Endodermal cell (in vitro differentiated cells): ENCODE data around the gene KCNQ5. TPM values are rescaled to one million over a fixed set of nuclear protein-coding genes. Genes with fewer than 3 reads are reported as not detected.
"Not testable (repeated sequence)": the region's sequence is repeated elsewhere in the genome, so short reads cannot be mapped to it uniquely, and the experiment has no call there.

Experiments used
- DNase-seq: peaks from one replicate; pipeline ENCODE4 v3.0.0-alpha.2; 2017
- H3K27ac ChIP-seq: 2 replicates; pipeline ENCODE4 v1.5.1; 2013; ENCODE audit warnings: mild to moderate bottlenecking, low read depth, low read length, moderate library complexity
- H3K27me3 ChIP-seq: 2 replicates; pipeline ENCODE4 v1.6.1; 2013; ENCODE audit warnings: mild to moderate bottlenecking, low read length, moderate library complexity; ENCODE audit not compliant: insufficient read depth, control insufficient read depth, poor library complexity, severe bottlenecking
- H3K36me3 ChIP-seq: 2 replicates; pipeline ENCODE4 v1.7.0; 2013; ENCODE audit warnings: mild to moderate bottlenecking, low read length, moderate library complexity; ENCODE audit not compliant: control insufficient read depth, insufficient read depth
- H3K4me1 ChIP-seq: one replicate; pipeline ENCODE4 v1.7.0; 2013; ENCODE audit warnings: low read length; ENCODE audit not compliant: control insufficient read depth, insufficient read depth
- H3K4me3 ChIP-seq: 2 replicates; pipeline ENCODE4 v1.5.1; 2013; ENCODE audit warnings: mild to moderate bottlenecking, low read length, moderate library complexity
- H3K9ac ChIP-seq: 2 replicates; pipeline ENCODE4 v1.6.1; 2013; ENCODE audit warnings: mild to moderate bottlenecking, low read length, moderate library complexity; ENCODE audit not compliant: poor library complexity, severe bottlenecking; ENCODE audit errors: extremely low read depth
- H3K9me3 ChIP-seq: 2 replicates; pipeline ENCODE4 v1.6.1; 2013; ENCODE audit warnings: mild to moderate bottlenecking, low read length, moderate library complexity; ENCODE audit not compliant: control insufficient read depth
- H3K27ac Mint-ChIP-seq: 2 replicates; pipeline ENCODE4 v1.8.0; 2020; ENCODE audit warnings: mixed read lengths
- H3K27me3 Mint-ChIP-seq: 2 replicates; pipeline ENCODE4 v1.8.0; 2021; ENCODE audit warnings: mild to moderate bottlenecking, mixed read lengths; ENCODE audit not compliant: insufficient read depth
- H3K36me3 Mint-ChIP-seq: 2 replicates; pipeline ENCODE4 v1.8.0; 2020; ENCODE audit warnings: low read depth, mixed read lengths
- H3K4me1 Mint-ChIP-seq: 2 replicates; pipeline ENCODE4 v1.8.0; 2020; ENCODE audit warnings: mixed read lengths
- H3K4me3 Mint-ChIP-seq: 2 replicates; pipeline ENCODE4 v1.8.0; 2020; ENCODE audit warnings: mild to moderate bottlenecking, moderate library complexity, mixed read lengths
- H3K9me3 Mint-ChIP-seq: 2 replicates; pipeline ENCODE4 v1.8.0; 2020; ENCODE audit warnings: mild to moderate bottlenecking, mixed read lengths
- WGBS, 2 experiments: methylation state at CpG; one replicate each; pipeline versions ENCODE4 v1.1.5 to v1.1.7; 2013; ENCODE audit warnings: missing lambda C conversion rate in 2 of 2, mixed read lengths in 1 of 2; ENCODE audit not compliant: insufficient coverage in 1 of 2, insufficient read length in 1 of 2; 5-methylcytosine and 5-hydroxymethylcytosine counted together
- total RNA-seq, 2 donors: library from RNA; stranded (reverse); fragmentation: NEBNext Ultra II Directional in 1 of 2; extraction: Animal tissue kit (Norgen Biotek cat#: 25700) in 1 of 2; gene quantifications; 2 replicates in 1 of 2; 3 replicates in 1 of 2; pipeline ENCODE4 v1.2.1, GENCODE V29; 2021
- TF ChIP-seq, protein P1 (sequence below): fragments of 200-600 bp; sonication (generic); conservative IDR thresholded peaks from 2 replicates; pipeline ENCODE4 v1.5.0; 2021; ENCODE audit warnings: antibody characterized with exemption, mild to moderate bottlenecking

The KCNQ5 gene
- total RNA-seq, 2 donors from 2014 or later = 2.4 to 8.3 TPM

DNA sequence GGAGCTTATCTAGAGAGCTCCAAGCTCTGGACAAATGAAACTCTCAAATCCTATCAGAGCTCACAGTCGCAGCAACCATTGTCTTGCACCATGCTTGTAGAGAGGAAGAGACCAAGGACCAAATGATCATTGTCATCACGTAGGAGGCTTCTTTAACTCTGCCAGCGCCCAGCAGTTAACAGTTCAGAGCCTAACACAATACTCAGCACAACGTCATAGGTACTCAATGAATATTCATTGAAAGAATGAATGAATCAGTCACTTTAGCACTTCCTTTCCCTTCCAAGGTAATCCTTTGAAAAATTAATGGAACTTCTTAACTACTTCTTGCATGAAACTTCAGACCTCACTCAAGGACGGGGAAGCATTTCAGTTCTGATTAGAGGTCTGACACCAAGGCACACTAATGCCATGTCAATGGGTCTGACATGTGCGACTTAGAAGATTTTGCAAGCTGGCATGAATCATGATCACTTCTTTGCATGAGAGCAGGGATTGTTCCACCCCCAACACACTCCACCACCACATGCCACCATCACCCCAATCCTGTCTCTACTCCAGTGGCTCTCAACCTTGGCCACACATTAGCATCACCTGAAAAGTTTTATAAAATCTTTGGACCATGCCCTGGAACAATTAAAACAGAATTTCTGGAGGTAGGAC, 558.3 kb downstream of the KCNQ5 start:
- no peak overlapping the region for H3K27ac ChIP-seq
- no peak for DNase-seq
- Mint-ChIP-seq H3K4me1 (peaks cover 2% of the 10 kb centered on the region), H3K27me3 (peaks cover 2% of the 10 kb centered on the region), H3K4me3 (no peak overlapping the region), H3K36me3 (no peaks in the 10 kb centered on the region), H3K27ac (no peak overlapping the region), H3K9me3 (no peaks in the 10 kb centered on the region)
- TF ChIP-seq, protein P1, sequence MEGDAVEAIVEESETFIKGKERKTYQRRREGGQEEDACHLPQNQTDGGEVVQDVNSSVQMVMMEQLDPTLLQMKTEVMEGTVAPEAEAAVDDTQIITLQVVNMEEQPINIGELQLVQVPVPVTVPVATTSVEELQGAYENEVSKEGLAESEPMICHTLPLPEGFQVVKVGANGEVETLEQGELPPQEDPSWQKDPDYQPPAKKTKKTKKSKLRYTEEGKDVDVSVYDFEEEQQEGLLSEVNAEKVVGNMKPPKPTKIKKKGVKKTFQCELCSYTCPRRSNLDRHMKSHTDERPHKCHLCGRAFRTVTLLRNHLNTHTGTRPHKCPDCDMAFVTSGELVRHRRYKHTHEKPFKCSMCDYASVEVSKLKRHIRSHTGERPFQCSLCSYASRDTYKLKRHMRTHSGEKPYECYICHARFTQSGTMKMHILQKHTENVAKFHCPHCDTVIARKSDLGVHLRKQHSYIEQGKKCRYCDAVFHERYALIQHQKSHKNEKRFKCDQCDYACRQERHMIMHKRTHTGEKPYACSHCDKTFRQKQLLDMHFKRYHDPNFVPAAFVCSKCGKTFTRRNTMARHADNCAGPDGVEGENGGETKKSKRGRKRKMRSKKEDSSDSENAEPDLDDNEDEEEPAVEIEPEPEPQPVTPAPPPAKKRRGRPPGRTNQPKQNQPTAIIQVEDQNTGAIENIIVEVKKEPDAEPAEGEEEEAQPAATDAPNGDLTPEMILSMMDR = no peak
- peaks cover 4% of the 10 kb centered on the region for H3K27me3 ChIP-seq
- 82 to 85% methylated on average over 4 to 6 of the region's 6 CpGs for WGBS, 2 experiments
- no peaks in the 10 kb centered on the region for H3K36me3 ChIP-seq
- H3K4me1 ChIP-seq = peaks cover 2% of the 10 kb centered on the region
- H3K4me3 ChIP-seq = no peak overlapping the region
- H3K9me3 ChIP-seq = no peaks in the 10 kb centered on the region
- no peak overlapping the region for H3K9ac ChIP-seq

DNA sequence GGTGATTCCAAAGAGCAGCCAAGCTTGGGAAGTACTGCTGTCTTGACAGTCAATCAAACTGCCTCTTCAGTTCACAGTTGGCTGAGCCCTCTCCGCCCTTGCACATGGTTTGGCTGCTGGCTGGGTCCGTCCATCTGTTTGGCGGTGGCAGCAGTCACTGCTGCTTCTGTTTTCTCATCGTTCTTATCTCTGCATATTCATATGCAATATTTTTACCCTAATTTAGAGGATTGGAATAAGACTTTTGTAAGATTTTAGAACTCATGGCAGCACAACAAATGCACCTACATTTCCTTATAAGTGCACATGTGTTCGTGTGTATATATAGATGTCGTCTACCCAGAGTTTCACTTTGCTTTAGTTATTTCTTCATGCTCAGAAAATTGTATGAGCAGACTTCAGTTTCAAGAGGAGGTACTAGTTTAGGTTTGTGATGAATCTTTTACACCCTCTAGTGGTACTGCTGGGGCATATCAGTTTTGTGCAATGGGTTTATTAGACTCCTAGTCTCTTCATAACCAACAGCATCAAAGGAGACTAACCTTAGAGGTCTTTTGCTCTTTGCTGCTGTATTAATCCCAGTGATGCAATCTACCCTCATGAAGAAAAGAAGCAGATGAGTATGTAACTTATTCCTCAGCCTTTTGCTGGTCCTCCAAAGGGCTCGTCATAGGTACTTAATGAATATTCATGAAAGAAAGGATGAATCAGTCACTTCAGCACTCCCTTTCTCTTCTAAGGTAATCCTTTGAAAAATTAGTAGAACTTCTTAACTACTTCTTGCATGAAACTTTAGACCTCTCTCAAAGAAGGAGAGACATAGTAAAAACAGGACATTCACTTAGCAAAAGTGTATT, 559.1 kb downstream of the KCNQ5 start:
- Mint-ChIP-seq H3K4me3 (no peak overlapping the region), H3K27ac (no peak overlapping the region)
- peaks cover 4% of the 10 kb centered on the region for H3K27me3 ChIP-seq

DNA sequence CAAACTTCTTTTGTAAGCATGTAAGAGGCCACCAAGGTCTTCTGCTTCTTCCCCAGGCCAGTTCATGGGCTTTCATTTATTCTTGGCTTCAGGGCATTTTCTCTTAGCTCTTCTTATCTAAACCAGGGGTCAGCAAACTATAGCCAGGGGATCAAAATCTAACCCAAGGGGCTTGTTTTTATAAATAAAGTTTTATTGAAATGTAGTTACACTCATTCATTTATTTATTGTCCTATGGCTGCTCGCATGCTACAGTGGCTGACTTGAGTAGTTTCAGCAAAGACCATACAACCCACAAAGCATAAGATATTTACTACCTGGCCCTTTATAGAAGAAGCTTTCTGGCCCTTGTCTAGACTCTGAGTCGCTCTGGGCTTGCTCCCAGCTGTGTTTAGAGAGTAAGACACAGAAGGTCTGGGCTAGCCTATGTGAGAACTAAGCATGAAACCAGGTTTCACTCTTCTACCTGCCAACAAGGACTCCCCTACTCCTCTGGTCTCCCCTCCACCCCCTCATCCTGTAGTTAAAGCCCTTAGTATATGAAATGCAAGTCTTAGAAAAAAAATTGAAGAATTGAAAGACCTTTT, 560.2 kb downstream of the KCNQ5 start:
- Histone ChIP-seq H3K27me3 (peaks cover 4% of the 10 kb centered on the region), H3K36me3 (no peaks in the 10 kb centered on the region), H3K27ac (no peak overlapping the region), H3K4me1 (peaks cover under 1% of the 10 kb centered on the region), H3K9me3 (no peaks in the 10 kb centered on the region), H3K4me3 (no peak overlapping the region), H3K9ac (no peak overlapping the region)
- Mint-ChIP-seq H3K27me3 (peaks cover 2% of the 10 kb centered on the region), H3K4me3 (no peak overlapping the region), H3K4me1 (peaks cover 2% of the 10 kb centered on the region), H3K27ac (no peak overlapping the region), H3K9me3 (no peaks in the 10 kb centered on the region), H3K36me3 (no peaks in the 10 kb centered on the region)
- whole genome bisulfite sequencing, 2 experiments = 97% methylated on average over 2 of the region's 2 CpGs; no CpG with 5 or more reads in 1 of the 2 experiments
- DNase-seq = no peak
- TF ChIP-seq, protein P1 = no peak

More for the DNA sequence above, 559.1 kb downstream of the KCNQ5 start:
- peaks cover 2% of the 10 kb centered on the region for H3K27me3 Mint-ChIP-seq
- no peak for DNase-seq
- no peaks in the 10 kb centered on the region for H3K9me3 Mint-ChIP-seq
- Histone ChIP-seq H3K36me3 (no peaks in the 10 kb centered on the region), H3K4me1 (peaks cover 2% of the 10 kb centered on the region), H3K9ac (no peak overlapping the region), H3K9me3 (no peaks in the 10 kb centered on the region), H3K27ac (no peak overlapping the region), H3K4me3 (no peak overlapping the region)
- WGBS, 2 experiments = 54 to 79% methylated on average over 2 to 7 of the region's 7 CpGs
- H3K36me3 Mint-ChIP-seq = no peaks in the 10 kb centered on the region
- TF ChIP-seq, protein P1 = peak; percentile 84
- peaks cover 2% of the 10 kb centered on the region for H3K4me1 Mint-ChIP-seq

- H3K36me3 ChIP-seq, DNase-seq, H3K27me3 ChIP-seq, H3K36me3 Mint-ChIP-seq, H3K4me1 ChIP-seq, H3K4me3 Mint-ChIP-seq, H3K27me3 Mint-ChIP-seq, H3K9me3 Mint-ChIP-seq, H3K4me3 ChIP-seq, H3K27ac Mint-ChIP-seq, H3K4me1 Mint-ChIP-seq, H3K9ac ChIP-seq, H3K9me3 ChIP-seq, H3K27ac ChIP-seq: not testable (repeated sequence)
- 95% methylated on average over 4 of the region's 4 CpGs; no CpG with 5 or more reads in 1 of the 2 experiments for WGBS, 2 experiments
These were observed 571.4 kb downstream of the KCNQ5 start for GRCh38 chr6:73193302-73193701.
